Measurements from ENCODE around the gene NDUFS6.
"Not testable (repeated sequence)": the region's sequence is repeated elsewhere in the genome, so short reads cannot be mapped to it uniquely, and the experiment has no call there.

NDUFS6 gene

DNA sequence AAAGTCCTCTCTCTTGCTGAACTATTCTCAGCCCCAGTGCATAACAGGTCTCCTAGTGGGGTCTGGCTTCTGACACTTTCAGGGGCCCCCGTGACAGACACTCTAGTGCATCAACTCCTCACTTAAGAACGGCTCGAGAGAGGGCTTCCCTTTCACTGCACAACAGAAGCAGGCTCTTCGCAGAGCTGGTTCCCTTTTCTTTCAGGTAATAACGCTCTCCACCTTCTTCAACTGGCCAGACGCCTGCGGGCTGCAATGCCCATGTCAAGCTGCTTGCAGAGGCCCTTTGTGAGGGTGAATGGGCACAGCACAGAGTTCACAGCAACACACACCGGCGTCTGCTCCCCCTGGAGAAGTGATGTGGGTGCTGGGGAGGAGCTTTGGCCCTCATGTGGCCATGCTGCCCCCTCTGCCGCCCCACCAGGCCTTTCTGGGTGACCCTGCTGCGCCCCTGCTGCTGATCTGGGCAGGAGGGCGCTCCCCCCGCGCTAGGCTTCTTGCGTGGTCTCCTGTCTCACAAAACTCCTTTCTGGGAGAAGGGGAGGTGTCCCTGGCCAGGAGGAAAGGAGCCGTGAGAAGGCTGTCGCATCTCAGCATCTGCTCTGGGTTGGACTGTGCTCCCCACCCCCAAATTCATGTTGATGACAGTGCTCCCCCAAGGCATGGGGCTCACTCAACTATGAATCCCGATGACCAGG is 4.0 kb upstream of the NDUFS6 start:
- DNase-seq (ENCODE audit: low spot score): no peak
- TF ChIP-seq, protein P1, sequence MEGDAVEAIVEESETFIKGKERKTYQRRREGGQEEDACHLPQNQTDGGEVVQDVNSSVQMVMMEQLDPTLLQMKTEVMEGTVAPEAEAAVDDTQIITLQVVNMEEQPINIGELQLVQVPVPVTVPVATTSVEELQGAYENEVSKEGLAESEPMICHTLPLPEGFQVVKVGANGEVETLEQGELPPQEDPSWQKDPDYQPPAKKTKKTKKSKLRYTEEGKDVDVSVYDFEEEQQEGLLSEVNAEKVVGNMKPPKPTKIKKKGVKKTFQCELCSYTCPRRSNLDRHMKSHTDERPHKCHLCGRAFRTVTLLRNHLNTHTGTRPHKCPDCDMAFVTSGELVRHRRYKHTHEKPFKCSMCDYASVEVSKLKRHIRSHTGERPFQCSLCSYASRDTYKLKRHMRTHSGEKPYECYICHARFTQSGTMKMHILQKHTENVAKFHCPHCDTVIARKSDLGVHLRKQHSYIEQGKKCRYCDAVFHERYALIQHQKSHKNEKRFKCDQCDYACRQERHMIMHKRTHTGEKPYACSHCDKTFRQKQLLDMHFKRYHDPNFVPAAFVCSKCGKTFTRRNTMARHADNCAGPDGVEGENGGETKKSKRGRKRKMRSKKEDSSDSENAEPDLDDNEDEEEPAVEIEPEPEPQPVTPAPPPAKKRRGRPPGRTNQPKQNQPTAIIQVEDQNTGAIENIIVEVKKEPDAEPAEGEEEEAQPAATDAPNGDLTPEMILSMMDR (IDR thresholded peaks at IDR 0.05; ENCODE audit: borderline replicate concordance, control extremely low read depth, extremely low read depth, insufficient read depth, missing control alignments): no peak
- in situ Hi-C loops (cut with MboI; ENCODE audit: low sequenced_read_pairs, unreplicated experiment): no loop called here

DNA sequence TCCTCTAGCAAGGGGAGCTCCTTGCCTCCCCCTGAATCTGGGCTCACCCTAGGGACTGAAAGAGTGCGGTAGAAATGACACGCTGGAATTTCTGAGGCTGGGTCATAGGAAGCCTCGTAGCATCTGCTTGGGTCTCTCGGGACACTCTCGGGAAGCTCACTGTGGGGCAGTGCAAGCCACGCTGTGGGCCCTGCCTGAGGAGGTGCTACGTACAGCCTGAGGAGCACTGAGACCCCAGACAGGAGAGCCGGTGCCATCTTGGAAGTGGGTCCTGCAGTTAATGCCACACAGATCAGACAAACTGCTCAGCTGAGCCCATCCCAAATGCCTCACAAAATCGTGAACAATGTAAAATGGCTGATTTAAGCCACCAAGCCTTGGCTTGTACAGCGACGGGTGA is 3.4 kb upstream of the NDUFS6 start:
- in situ Hi-C loops (cut with MboI; ENCODE audit: low sequenced_read_pairs, unreplicated experiment): no loop called here
- no peak for DNase-seq (ENCODE audit: low spot score)
- TF ChIP-seq, protein P1 (IDR thresholded peaks at IDR 0.05; ENCODE audit: borderline replicate concordance, control extremely low read depth, extremely low read depth, insufficient read depth, missing control alignments): no peak

DNA sequence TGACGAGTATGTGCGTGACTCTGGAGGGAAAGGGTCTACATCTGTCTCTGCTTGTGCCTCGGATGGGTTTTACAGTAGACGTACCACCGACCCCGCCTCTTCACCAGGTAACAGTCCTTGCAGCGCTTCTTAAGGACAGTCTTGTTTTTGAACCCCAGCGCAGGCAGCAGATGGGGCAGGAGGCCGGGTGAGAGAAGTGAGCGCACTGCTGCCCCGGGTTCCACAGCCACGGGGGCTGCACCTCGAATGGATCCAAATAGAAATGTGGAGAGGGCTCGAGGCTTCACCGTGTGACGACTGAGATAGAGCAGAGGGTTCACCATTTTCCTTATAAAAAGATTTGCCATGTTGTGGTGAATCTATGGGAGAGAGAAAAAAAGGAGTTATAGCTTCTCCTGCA is 2.6 kb upstream of the NDUFS6 start:
- DNase-seq (ENCODE audit: low spot score); in situ Hi-C loops (cut with MboI; ENCODE audit: low sequenced_read_pairs, unreplicated experiment): not testable (repeated sequence)

DNA sequence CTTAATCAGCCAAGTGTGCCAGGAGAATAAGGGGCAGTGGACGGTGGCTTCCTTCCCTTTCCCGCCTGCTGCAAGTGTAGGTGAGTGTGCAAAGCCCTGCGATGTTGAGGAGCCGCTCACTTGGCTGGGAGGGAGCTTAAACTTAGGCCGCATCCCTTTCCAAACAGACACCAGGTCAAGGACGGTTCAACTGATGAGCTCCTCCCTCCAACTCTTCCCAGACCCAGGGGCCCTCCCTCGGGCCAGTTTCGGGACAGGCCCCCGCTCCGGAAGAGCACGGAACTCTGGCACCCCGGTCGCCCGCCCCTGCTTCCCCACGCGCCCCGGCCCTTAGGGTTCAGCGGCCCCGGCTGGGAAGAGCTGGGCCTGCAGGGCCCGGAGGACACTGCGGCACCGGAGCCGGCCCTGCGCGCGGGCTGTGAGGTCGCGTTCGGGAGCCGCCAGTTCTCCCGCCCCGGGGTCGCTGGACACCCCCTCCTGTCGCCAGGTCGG is 2.1 kb upstream of the NDUFS6 start:
- TF ChIP-seq, protein P1 (IDR thresholded peaks at IDR 0.05; ENCODE audit: borderline replicate concordance, control extremely low read depth, extremely low read depth, insufficient read depth, missing control alignments): peak; percentile 17
- peak; percentile 61 for DNase-seq (ENCODE audit: low spot score)
- in situ Hi-C loops (cut with MboI; ENCODE audit: low sequenced_read_pairs, unreplicated experiment): no loop called here

DNA sequence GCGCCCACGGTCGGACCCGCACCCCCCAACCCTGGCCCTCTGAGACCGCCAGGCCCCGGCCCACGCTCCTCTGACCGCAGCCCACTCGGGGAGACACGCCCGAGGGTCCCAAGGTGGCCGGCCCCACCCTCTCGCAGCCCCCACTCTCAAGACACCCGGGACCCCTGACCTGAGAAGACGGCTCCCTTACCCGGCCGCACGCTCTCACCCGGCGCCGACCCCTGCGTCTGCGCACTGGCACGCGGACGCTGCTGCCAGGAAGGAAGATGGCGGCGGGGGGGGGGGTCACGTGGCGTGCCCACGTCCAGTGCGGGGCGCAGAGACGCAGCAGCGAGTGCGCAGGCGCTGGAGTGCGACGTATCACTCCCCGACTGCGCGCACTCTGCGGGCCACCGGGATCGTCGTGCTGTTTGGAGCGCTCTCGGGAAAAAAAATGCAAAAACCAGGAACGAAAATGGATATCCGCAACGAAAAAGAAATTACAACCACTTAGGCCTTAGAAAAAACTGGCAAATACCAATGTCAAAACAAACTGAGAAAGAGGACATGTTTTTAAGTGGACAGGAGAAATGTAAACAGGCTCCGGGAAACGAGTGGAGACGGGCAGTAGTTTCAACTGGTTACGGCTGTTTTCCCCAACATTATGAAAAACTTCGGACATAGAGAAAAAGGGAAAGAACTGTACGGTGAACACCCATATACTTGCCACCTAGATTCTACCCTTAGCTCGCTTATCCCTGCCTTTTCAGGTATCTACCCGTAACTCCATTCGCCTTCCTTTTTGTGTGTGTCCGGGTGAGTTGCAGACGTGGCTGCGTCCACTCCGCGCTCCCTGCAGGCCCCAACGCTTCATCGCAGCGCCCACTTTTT is 1.4 kb upstream of the NDUFS6 start, which contains the start of gene MRPL36:
MRPL36 (minus strand) TSS at position 236 of the 870 bp plus-strand sequence. CDS start 902 bp downstream, outside the sequence.
- in situ Hi-C loops (cut with MboI; ENCODE audit: low sequenced_read_pairs, unreplicated experiment): no loop called here
- TF ChIP-seq, protein P1 (IDR thresholded peaks at IDR 0.05; ENCODE audit: borderline replicate concordance, control extremely low read depth, extremely low read depth, insufficient read depth, missing control alignments): no peak
- DNase-seq (ENCODE audit: low spot score): peak; percentile 97

DNA sequence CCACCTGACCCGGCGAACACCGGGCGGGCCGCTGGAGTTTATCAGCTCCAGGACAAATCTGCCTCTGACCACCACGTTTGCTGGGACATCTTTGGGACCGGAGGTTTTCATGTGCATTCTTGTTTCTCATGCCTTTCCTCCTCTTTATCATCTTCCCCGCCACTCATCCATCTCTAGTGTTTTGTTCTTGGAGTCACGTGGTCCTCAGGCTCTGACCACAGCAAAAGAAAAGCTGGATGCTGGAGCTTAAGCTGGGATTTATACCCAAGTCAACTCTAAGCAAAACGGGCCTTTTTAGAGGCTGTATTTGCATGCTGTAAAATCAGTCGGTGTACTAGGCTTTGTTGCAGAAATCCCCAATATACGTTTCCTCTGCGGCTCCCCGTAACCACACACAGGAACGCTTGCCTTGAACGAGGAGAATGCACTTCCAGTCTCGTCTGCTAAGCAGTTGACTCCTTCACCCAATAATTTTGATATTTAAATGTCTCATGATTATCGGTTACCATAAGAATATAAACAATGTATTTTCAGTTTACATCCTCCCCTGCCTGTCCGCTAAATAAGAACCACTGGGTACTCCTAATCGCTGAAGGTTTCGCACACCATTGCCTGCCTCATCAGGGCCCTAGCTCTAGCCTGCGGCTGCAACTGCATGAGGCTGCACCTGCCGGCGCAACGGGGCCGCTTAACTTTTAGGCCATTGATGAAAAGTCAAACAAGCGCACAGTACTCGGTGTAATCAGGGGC is 560 bp upstream of the NDUFS6 start:
- DNase-seq (ENCODE audit: low spot score): no peak
- TF ChIP-seq, protein P1 (IDR thresholded peaks at IDR 0.05; ENCODE audit: borderline replicate concordance, control extremely low read depth, extremely low read depth, insufficient read depth, missing control alignments): no peak
- in situ Hi-C loops (cut with MboI; ENCODE audit: low sequenced_read_pairs, unreplicated experiment): no loop called here

Measured in GM13976 (cell line).